SK-N-SH treated with all-trans-retinoic acid at 6 μM for 48 hours (cell line): ENCODE results near the gene NUP210.

Experiments used
- ATAC-seq: fragments of 200-7000 bp; cut with Tn5 transposase; 3 replicates; pipeline ENCODE4 v1.9.1; 2020; ENCODE audit warnings: mild to moderate bottlenecking, moderate library complexity
- ARNTL ChIP-seq: fragments of 450-650 bp; formaldehyde crosslinking; IDR thresholded peaks from 2 replicates; pipeline ENCODE4 v1.5.0; 2020; ENCODE audit warnings: low read depth, mild to moderate bottlenecking, moderate library complexity, borderline replicate concordance
- GLIS3 ChIP-seq: fragments of 250-450 bp; sonication (Bioruptor Pico); IDR thresholded peaks from 2 replicates; pipeline ENCODE4 v1.5.0; 2020; ENCODE audit warnings: mild to moderate bottlenecking, moderate library complexity
- RARB ChIP-seq: fragments of 250-450 bp; sonication (Bioruptor Pico); IDR thresholded peaks from 2 replicates; pipeline ENCODE4 v1.8.0; 2021; ENCODE audit warnings: mild to moderate bottlenecking, moderate library complexity
- SNAI2 ChIP-seq: fragments of 250-450 bp; sonication (Bioruptor Pico); IDR thresholded peaks from 2 replicates; pipeline ENCODE4 v1.5.0; 2020; ENCODE audit warnings: mild to moderate bottlenecking, moderate library complexity
- TCF4 ChIP-seq: fragments of 250-450 bp; sonication (Bioruptor Pico); IDR thresholded peaks from 2 replicates; pipeline ENCODE4 v1.8.0; 2021; ENCODE audit warnings: mild to moderate bottlenecking, moderate library complexity, borderline replicate concordance
- TOX ChIP-seq: fragments of 250-450 bp; sonication (Bioruptor Pico); IDR thresholded peaks from 2 replicates; pipeline ENCODE4 v1.8.0; 2021; ENCODE audit warnings: mild to moderate bottlenecking, moderate library complexity, borderline replicate concordance
- TSHZ2 ChIP-seq: fragments of 250-450 bp; sonication (Bioruptor Pico); IDR thresholded peaks from 2 replicates; pipeline ENCODE4 v1.5.0; 2020; ENCODE audit warnings: mild to moderate bottlenecking, moderate library complexity
- ZC3H10 ChIP-seq: fragments of 250-450 bp; sonication (Bioruptor Pico); IDR thresholded peaks from 2 replicates; pipeline ENCODE4 v1.5.1; 2021; ENCODE audit warnings: mild to moderate bottlenecking, moderate library complexity
- ZNF565 ChIP-seq: fragments of 450-650 bp; formaldehyde crosslinking; conservative IDR thresholded peaks from 2 replicates; pipeline ENCODE4 v1.5.0; 2020; ENCODE audit warnings: low read depth, mild to moderate bottlenecking, moderate library complexity
- ZNF70 ChIP-seq: fragments of 450-650 bp; formaldehyde crosslinking; IDR thresholded peaks from 2 replicates; pipeline ENCODE4 v1.5.0; 2020; ENCODE audit warnings: mild to moderate bottlenecking, moderate library complexity
- TF ChIP-seq, protein P1 (sequence below): fragments of 250-450 bp; sonication (Bioruptor Pico); IDR thresholded peaks from 2 replicates; pipeline ENCODE4 v1.8.0; 2021; ENCODE audit warnings: low read depth, mild to moderate bottlenecking, moderate library complexity, borderline replicate concordance
- TF ChIP-seq, protein P2 (sequence below): fragments of 250-450 bp; sonication (Bioruptor Pico); IDR thresholded peaks from 2 replicates; pipeline ENCODE4 v1.8.0; 2020; ENCODE audit warnings: mild to moderate bottlenecking, moderate library complexity, borderline replicate concordance

Gene NUP210

GRCh38 chr3:13420831-13421765 lies 976 bp upstream of the NUP210 start (continued):
- TF ChIP-seq, protein P1, sequence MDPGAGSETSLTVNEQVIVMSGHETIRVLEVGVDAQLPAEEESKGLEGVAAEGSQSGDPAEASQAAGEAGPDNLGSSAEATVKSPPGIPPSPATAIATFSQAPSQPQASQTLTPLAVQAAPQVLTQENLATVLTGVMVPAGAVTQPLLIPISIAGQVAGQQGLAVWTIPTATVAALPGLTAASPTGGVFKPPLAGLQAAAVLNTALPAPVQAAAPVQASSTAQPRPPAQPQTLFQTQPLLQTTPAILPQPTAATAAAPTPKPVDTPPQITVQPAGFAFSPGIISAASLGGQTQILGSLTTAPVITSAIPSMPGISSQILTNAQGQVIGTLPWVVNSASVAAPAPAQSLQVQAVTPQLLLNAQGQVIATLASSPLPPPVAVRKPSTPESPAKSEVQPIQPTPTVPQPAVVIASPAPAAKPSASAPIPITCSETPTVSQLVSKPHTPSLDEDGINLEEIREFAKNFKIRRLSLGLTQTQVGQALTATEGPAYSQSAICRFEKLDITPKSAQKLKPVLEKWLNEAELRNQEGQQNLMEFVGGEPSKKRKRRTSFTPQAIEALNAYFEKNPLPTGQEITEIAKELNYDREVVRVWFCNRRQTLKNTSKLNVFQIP (CRISPR knock-in tag) = no peak
- TF ChIP-seq ZNF70 (CRISPR knock-in tag) (no peak), ZC3H10 (no peak), ZNF565 (no peak), TOX (no peak)
- TF ChIP-seq, protein P2, sequence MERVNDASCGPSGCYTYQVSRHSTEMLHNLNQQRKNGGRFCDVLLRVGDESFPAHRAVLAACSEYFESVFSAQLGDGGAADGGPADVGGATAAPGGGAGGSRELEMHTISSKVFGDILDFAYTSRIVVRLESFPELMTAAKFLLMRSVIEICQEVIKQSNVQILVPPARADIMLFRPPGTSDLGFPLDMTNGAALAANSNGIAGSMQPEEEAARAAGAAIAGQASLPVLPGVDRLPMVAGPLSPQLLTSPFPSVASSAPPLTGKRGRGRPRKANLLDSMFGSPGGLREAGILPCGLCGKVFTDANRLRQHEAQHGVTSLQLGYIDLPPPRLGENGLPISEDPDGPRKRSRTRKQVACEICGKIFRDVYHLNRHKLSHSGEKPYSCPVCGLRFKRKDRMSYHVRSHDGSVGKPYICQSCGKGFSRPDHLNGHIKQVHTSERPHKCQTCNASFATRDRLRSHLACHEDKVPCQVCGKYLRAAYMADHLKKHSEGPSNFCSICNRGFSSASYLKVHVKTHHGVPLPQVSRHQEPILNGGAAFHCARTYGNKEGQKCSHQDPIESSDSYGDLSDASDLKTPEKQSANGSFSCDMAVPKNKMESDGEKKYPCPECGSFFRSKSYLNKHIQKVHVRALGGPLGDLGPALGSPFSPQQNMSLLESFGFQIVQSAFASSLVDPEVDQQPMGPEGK (CRISPR knock-in tag) = no peak

DNA sequence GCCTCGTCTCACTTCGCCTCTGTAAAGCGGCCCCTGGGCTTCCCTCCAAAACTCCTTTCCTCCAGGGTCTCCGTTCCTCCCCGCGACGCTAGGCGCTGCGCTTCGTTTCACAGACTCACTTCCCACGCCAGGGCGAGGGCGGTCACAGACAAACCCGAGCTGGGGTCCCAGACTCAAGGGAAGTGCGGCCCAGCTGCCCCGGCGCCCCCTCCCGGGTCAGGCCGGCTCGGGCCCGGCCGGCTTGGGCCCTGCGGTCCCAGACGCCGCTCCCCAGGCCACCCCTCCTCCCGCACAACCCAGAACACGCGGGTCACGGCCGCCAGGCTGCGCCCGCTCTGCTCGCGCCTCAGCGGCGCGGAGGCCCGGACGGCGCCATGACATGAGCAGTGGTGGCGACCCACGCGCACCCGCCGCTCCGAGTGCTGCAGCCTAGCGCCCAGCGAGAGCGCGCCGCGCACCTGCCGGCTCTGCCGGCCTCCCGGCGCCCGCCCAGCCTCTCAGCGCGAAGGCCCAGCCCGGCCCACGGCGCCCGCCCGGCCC lies 547 bp downstream of the NUP210 start:
- ATAC-seq = peak; percentile 73
- TF ChIP-seq SNAI2 (peak; percentile 45; the same call in 1 of the 2 replicates), RARB (no peak), TCF4 (CRISPR knock-in tag) (no peak), ZC3H10 (no peak), TSHZ2 (0 out of 2 replicates have a peak, but pooled peaks have one; percentile 11)

DNA sequence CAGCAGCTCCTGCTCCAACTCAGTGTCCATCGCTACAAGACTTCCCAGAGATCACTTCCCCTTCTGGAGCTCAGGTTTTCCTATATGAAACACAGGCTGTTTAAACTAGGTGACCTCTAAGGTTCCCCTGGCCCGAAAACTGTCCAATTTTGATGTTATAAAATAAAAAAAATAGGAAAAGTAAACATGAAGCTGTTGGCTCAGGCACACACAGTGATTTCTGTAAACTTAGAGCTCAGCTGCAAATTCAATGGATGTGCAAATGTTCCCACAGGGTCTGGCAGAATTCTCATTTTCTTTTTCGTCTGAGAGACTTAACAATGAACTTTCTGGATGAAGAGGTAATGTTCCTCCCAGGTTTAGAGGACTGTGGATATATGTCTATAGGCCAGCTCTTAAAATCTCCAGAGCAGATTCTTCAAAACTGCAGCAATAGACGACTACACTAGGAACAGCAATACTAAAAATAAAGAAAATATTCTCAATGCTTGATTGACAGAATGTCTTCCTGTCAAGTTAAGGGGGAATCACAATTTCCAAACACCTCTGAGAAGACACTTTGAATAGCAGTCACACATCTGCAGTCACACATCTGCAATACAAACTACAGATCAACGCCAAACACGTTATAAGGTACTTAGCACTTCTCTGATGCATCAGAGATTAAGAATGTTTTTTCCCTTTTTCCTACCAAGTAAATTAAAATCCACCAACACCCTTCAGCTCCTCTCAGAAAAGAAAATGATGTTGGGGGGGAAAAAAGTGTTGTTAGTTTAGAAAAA lies 2.8 kb downstream of the NUP210 start:
- TF ChIP-seq ZNF70 (CRISPR knock-in tag) (no peak), TCF4 (CRISPR knock-in tag) (no peak), SNAI2 (no peak), TSHZ2 (no peak), ARNTL (CRISPR knock-in tag) (no peak), GLIS3 (CRISPR knock-in tag) (no peak)
- TF ChIP-seq, protein P2 (CRISPR knock-in tag) = no peak
- ATAC-seq = no peak
